Activated CD4-positive, alpha-beta T cell treated with anti-CD3 and anti-CD28 coated beads, Interleukin-2, amount 50 U/mL, for 1 hour (primary cell): Measurements from ENCODE around the gene DNAJC15.
"Not testable (repeated sequence)": the region's sequence is repeated elsewhere in the genome, so short reads cannot be mapped to it uniquely, and the experiment has no call there.

Experiments
- DNase-seq: peaks from one replicate; pipeline ENCODE4 v3.0.0-alpha.2; 2020

DNAJC15 gene

DNA sequence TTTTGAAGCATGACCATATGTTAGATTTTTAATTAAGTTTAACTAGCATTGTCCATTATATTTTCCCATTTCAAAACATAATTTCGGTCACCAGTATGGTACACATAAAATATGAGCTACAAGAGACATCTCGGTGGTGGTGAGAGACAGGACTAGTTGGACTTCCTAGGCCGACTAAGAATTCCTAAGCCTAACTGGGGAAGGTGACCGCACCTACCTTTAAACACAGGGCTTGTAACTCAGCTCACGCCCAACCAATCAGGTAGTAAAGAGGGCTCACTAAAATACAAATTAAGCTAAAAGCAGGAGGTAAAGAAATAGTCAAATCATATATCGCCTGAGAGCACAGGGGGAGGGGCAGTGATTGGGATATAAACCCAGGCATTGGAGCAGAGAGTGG, 22.9 kb downstream of the DNAJC15 start:
- no peak for DNase-seq

DNA sequence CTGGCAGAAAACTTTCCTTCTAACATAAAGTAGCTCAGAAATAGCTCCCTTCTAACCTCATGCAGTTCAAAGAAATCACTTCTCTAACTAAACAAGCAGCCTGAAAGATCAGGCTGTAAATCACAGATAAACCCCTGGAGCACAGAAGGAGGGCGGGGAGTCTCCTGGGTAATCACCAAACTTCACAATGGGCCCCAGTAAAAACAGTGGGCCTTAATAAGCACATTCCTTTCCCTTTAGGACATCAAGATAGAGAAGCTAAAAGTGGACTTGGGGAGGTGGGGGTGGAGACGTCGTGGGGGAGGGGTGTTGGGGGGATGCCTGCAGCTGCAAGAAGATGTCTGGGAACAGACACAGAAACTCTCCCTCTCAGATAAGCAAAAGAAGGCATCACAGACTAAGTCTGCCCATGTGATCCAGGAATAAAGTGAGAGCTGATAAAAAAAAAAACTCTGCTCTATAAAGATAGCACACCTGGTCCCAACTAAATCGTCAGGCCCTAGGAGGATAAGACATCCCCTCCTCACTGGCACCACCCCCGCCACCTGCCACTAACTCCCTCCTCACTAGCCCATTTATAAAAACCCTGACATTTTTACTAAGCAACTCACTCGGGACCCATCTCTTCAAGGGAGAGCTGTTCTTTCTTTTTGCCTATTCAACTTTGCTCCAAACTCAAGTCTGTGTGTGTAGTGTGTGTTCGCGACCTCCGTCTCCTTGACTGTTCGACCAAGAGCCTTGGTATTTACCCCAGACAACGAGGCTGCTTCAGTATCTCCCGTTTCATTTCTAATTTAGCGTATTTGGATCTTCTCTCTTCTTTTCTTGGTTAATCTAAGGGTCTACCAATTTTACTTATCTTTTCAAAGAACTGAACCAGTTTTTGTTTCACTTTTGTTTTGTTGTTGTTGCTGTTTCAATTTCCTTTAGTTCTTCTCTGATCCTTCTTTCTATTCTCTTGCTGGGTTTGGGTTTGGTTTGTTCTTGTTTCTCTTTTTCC, 31.7 kb downstream of the DNAJC15 start:
- peak; percentile 9 for DNase-seq

DNA sequence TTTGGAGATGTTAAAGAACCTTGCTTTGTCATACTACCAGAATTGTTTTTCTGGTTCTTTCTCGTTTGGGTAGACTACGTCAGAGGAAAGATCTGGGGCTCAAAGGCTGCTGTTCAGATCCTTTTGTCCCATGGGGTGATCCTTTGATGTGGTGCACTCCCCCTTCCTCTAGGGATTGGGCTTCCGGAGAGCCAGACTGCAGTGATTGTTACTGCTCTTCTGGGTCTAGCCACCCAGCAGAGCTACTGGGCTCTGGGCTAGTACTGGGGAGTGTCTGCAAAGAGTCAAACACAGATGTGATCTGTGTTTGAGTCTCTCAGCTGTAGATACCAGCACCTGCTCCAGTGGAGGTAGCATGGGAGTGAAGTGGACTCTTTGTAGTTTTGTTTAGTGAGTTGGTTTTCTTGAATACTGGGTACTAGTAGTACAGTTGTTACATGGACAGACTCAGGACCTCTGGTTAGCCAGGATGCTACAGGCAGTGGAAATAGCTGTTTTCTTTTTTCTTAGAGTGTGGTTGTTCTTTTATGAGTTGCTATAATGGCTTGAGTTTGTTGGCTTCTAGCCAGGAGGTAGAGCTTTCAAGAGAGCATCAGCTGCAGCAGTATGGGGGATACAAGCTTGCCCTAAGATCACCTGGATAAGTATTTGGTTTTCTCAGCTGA, 34.4 kb downstream of the DNAJC15 start:
- peak; percentile 58 for DNase-seq

DNA sequence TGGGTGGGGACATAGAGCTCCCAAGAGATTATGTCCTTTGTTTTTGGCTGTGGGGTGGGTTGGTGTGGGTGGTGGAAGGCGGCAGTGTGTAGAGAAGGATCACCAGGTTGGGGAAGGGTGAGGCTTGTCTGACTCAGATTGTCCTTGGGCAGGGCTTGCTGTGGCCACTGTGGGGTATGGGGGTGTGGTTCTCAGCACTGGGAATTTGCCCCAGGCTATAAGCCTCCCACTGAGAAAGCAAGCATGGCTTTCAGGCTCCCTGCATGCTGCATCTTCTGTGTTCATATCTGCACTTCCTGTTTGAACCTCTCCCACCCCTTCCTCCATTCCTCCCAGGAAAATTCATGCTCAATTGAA, 34.9 kb downstream of the DNAJC15 start:
- DNase-seq = peak; percentile 12

DNA sequence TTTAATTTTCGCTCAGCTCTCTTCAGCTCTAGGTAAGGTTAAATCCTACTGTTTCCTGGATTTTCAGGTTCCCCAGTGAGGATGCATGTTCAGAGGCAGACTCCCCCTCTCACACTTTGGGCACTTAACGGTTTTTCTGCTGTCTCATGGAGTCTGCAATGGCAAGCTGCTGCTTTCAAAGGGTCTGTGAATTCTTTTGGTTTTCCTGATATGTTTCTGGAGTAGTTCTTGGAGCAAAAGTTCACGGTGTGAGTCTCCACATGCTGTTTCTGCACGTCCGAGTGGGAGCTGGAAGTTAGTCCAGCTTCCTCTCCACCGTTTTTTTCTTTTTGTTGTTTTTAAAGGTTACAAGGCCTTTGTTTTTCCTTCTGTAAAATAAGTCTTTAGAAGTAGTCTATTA, 35.4 kb downstream of the DNAJC15 start:
- DNase-seq = no peak

- not testable (repeated sequence) for DNase-seq
Observed at GRCh38 chr13:43059779-43060178, 36.4 kb downstream of the DNAJC15 start.

DNA sequence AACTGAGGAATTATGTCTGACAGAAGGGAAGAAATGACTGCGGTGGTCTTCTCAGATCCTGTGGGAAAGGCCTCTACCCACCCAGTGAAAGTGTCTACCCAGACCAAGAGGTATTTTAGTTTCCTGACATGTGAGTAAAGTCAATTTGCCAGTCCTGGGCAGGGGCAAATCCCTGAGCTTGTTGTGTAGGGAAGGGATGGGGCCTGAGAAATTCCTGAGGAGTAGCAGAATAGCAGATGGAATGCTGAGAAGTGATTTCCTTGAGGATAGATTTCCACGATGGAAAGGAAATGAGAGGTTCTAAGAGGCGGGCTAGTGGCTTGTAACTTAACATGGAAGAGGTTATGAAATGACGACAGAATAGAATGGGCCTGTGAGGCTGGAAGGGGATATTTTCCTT, 37.4 kb downstream of the DNAJC15 start:
- DNase-seq = not testable (repeated sequence)

GRCh38 chr13:43061496-43062280, 38.3 kb downstream of the DNAJC15 start:
- DNase-seq = no peak

DNA sequence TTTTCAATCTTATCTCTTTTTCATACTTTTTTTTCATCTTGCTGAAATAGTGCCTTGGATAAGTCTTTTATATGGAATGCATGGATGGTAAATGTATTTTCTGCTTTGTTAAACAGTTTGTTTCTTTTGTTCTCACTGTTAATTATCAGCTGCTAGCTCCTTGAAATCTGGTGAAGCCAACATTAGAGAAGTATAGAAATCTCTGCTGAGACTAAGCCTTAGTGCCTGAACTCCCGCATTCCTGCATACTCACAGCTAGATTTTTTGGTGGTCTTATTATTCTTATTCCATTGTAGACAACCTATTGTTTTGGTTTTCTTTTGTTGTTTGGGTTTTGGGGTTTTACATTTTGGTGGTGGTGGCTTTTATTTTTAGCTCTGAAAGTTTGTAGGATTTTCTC, 48.4 kb downstream of the DNAJC15 start:
- DNase-seq = no peak

DNA sequence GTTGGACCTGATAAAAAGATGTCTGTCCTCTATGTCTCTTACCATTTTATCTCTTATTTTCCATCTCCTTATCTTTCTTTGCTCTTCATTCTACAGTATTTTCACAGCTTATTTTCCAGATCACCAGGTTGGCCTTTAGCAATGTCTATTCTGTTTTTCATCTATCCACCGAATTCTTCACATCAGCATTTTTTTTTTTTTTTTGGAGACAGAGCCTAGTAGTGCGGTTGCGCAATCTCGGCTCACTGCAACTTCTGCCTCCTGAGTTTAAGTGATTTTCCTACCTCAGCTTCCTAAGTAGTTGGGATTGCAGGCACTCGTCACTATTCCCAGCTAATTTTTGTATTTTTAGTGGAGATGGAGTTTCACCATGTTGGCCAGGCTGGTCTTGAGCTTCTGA, 49.0 kb downstream of the DNAJC15 start:
- DNase-seq = no peak

DNA sequence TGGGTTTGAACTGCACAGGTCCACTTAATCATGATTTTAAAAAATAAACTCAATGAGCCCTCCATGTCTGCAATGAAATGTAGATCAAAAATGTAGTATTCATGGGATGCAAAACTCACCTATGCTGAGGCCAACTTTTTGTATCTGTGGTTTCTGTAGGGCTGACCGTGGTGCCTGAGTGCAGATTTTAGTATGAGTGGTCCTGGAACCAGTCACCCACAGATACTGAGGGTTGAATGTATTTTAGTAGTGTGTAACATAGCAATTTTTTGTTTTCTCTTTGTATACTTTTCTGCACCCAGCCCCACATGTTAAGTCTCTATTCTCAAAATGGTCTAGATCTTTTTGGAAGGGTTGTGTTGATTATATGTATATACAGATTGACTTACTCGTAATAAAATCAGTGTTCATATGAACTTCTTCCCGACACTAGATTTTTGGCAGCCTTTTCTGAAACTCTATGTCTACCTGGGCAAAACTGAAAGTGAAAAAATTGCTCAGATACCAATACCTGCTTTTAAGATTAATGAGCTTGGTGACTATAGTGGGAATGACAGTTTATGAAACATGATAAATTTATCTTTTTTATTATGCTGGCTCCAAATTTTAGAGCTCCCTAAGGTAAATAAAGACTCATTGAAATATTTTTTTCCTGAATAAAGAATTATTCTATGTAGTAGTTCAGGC, 51.6 kb downstream of the DNAJC15 start:
- no peak for DNase-seq

GRCh38 chr13:43075511-43075902, 52.1 kb downstream of the DNAJC15 start:
- not testable (repeated sequence) for DNase-seq

DNA sequence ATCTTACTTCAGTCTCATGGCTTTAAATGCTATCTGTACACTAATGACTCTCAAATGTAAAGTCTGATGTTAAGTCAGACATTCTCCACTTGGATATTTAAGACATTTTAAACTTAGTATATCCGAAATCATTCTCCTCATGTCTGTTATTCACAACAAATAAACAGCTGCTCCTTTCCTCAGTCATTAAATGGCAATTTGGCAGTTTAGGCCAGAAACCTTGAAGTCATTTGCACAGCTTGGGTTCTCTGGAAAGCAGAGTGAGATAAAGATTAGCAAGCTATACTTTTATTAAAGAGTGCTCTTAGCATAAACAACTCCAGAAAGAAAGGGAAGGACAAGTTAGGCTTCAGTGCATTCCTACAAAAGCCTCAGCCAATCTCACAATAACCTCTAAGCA, 53.7 kb downstream of the DNAJC15 start:
- DNase-seq = no peak

DNA sequence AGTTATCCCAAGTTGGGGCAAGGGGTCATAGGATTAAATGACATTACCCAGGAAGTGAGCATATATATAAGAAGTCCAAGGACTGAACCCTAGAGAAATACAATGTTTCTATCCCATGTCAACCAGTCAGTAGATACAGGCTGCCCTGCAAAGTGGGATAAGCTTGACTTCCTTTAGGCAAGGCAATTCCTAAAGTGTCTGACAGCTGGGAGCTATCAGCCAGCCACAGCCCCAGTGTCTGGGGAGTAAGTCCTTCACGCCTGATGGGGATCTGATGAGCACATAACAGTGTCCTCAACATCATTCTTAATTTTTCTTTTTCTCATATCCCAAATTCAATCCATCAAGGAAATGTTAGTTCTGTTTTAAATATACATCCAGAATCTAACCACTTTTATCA, 54.1 kb downstream of the DNAJC15 start:
- DNase-seq = no peak

GRCh38 chr13:43077906-43078305, 54.5 kb downstream of the DNAJC15 start:
- no peak for DNase-seq

GRCh38 chr13:43078399-43078798, 55.0 kb downstream of the DNAJC15 start:
- no peak for DNase-seq

DNA sequence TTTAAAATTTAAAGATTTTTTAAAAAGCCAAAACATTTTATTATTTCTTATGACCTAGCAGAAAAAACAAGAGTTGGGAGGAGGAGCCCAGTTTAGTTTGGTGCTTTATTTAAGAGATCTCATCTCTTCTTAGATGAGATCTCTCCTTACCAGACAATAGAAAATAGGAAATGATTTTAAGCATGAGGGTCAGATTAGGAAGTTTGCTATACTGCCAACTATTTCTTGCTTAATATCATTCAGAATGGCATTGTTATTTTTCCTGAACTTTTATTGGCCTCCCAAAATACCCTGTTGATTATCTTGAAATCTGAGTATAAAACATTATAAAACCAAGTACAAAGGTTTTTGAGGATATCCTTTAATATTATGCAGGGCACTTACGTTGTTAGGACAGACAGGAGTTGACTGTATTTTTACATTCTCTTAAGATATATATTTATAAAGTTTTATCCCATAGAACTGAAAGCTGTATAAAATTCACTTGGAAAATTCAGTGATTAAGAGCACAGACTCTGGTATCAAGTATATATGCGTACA, 56.1 kb downstream of the DNAJC15 start:
- no peak for DNase-seq

DNA sequence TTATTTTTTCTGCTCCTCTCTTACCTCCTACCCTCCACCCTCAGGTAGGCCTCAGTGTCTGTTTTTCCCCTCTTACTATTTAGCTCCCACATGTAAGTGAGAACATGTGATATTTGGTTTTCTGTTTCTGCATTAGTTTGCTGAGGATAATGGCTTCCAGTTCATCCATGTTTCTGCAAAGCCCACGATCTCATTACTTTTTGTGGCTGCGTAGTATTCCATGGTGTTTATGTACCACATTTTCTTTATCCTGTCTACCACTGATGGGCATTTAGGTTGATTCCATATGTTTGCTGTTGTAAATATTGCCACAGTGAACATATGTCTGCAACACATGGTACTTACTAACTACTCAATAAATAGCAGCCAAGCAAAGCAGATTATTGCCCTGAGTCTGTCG, 56.8 kb downstream of the DNAJC15 start:
- no peak for DNase-seq

GRCh38 chr13:43081866-43082265, 58.5 kb downstream of the DNAJC15 start:
- DNase-seq = no peak

DNA sequence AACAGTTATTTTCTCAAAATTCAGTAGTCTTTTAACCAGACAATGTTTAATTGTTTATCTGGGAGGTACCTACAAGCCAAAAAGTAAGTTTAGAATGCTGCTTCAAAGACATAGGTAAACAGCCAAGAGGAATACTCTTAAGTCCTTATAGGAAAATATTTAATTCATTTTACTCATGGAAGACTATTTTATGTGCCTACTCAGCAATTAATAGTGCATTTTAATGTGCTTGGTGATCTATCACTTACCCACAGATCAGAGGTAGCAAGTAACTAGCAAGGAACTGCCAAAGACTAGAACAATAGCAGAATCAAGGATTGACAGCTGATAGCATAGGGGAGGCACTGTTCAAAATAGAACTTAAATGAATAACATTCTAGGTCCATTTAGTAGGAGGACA, 60.4 kb downstream of the DNAJC15 start:
- DNase-seq = no peak

DNA sequence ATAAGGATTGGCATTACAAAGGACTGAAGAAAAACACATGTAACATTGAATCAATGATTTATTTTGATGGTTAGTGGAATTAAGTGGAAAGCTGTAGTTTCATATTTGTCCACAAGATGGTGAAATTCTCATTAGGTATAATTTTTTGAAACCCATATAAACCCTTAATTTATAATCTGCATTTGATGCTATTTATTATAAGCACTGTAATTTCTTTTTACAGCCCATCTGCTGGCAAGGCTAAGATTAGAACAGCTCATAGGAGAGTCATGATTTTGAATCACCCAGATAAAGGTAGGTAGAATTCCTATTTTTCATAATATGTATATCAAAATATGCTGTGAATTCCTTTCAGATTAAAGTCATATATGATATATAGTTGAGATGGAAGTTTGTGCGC, 62.2 kb downstream of the DNAJC15 start:
- DNase-seq = no peak

GRCh38 chr13:43086181-43086580, 62.8 kb downstream of the DNAJC15 start:
- no peak for DNase-seq

DNA sequence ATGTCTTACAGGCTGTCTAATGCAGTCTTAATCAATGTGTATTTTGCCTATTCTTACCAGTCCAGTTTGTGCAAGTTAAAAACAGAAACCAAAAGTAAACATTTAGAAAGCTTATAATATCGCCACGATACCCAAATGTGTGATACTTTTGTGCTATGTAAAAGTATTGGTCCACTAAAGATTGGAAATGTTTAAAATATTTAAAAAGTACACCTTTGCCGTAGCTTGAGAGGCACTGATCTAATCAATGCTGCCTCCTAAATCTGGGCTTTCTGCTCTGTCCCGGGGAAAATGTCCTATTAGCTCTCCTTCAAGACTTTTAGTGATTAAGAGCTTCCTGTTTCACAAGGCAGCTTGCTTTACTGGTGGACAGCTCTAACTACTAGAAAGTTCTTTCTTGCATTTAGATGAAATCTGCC, 64.7 kb downstream of the DNAJC15 start:
- DNase-seq = no peak
